Superior temporal gyrus (tissue), 1 donor: ENCODE results near the gene SUPT20HL1.
A peak's percentile ranks its signal among the peaks of the same experiment; 100 is the strongest.
"Not testable (repeated sequence)": the region's sequence is repeated elsewhere in the genome, so short reads cannot be mapped to it uniquely, and the experiment has no call there.

Source experiments
- DNase-seq: peaks from one replicate; pipeline ENCODE4 v3.0.0-alpha.2; 2016; ENCODE audit errors: extremely low spot score

Gene SUPT20HL1

GRCh38 chrX:24363432-24364181 is 3.2 kb downstream of the SUPT20HL1 start:
- not testable (repeated sequence) for DNase-seq

GRCh38 chrX:24364326-24364725 is 3.9 kb downstream of the SUPT20HL1 start:
- no peak for DNase-seq

GRCh38 chrX:24364851-24365538 is 4.6 kb downstream of the SUPT20HL1 start:
- no peak for DNase-seq

- not testable (repeated sequence) for DNase-seq
Observed at GRCh38 chrX:24366762-24367400, 6.4 kb downstream of the SUPT20HL1 start.

- no peak for DNase-seq
Observed at GRCh38 chrX:24369816-24370215, 9.4 kb downstream of the SUPT20HL1 start.

- DNase-seq = peak; percentile 56
Observed at GRCh38 chrX:24371391-24371972, 11.0 kb downstream of the SUPT20HL1 start.

GRCh38 chrX:24372021-24372763 is 11.8 kb downstream of the SUPT20HL1 start:
- no peak for DNase-seq

GRCh38 chrX:24375600-24376131 is 15.2 kb downstream of the SUPT20HL1 start:
- DNase-seq = no peak

- no peak for DNase-seq
Observed at GRCh38 chrX:24376403-24376802, 16.0 kb downstream of the SUPT20HL1 start.

- DNase-seq = no peak
Observed at GRCh38 chrX:24377195-24377594, 16.8 kb downstream of the SUPT20HL1 start.

GRCh38 chrX:24377911-24378468 is 17.6 kb downstream of the SUPT20HL1 start:
- DNase-seq = no peak

GRCh38 chrX:24378706-24379105 is 18.3 kb downstream of the SUPT20HL1 start:
- DNase-seq = no peak

- no peak for DNase-seq
Observed at GRCh38 chrX:24380262-24381187, 20.1 kb downstream of the SUPT20HL1 start.

GRCh38 chrX:24382315-24382714 is 21.9 kb downstream of the SUPT20HL1 start:
- DNase-seq = not testable (repeated sequence)

GRCh38 chrX:24387724-24388123 is 27.3 kb downstream of the SUPT20HL1 start:
- DNase-seq = no peak

- DNase-seq = no peak
Observed at GRCh38 chrX:24391389-24391788, 30.9 kb downstream of the SUPT20HL1 start.

GRCh38 chrX:24391843-24392242 is 31.4 kb downstream of the SUPT20HL1 start:
- no peak for DNase-seq

GRCh38 chrX:24392709-24393108 is 32.3 kb downstream of the SUPT20HL1 start:
- DNase-seq = no peak

- DNase-seq = peak; percentile 86
Observed at GRCh38 chrX:24395775-24396174, 35.3 kb downstream of the SUPT20HL1 start.
